HepG2 (cell line): ENCODE measurements around the gene INPP5E. TPM values are rescaled to one million over a fixed set of nuclear protein-coding genes. Genes with fewer than 3 reads are reported as not detected.

ENCODE experiments used
- ATAC-seq: fragments of 200-7000 bp; cut with Tn5 transposase; 3 replicates; pipeline ENCODE4 v1.9.1; 2020; ENCODE audit warnings: mild to moderate bottlenecking, moderate library complexity
- BruUV-seq: library from RNA; stranded (reverse); fragments of 400-500 nt; replicated peaks from 2 replicates; lab custom pipeline; 2021; lab: Mats Ljungman, UMichigan
- CTCF ChIA-PET: fragments of 300-600 bp; formaldehyde crosslinking; extraction: SDS; loops from one replicate; lab custom pipeline; 2021; ENCODE audit warnings: low total read pairs, inconsistent platforms, low intra/inter-chr PET ratio; lab: Yijun Ruan, JAX
- POLR2A ChIA-PET: fragments of 350-600 bp; sonication (Branson Sonifier 250); formaldehyde crosslinking; loops from one replicate; lab custom pipeline; 2020; ENCODE audit warnings: antibody characterized with exemption, inconsistent platforms; lab: Yijun Ruan, JAX
- DNase-seq: peaks from one replicate; pipeline ENCODE4 v3.0.0-alpha.2; 2015; ENCODE audit warnings: low spot score
- FAIRE-seq: peaks from 3 replicates; lab custom pipeline; 2011; peaks lifted over from hg19 to GRCh38; lab: Jason Lieb, UNC
- H2AFZ ChIP-seq: one replicate; pipeline ENCODE4 v1.6.1; 2011; ENCODE audit warnings: low read length, inconsistent platforms
- H3K27ac ChIP-seq: fragments of 300-600 bp; 3 replicates; pipeline ENCODE4 v1.8.0; 2011; ENCODE audit warnings: mixed run types, mild to moderate bottlenecking, mixed read lengths, low read length, inconsistent platforms; ENCODE audit not compliant: insufficient read depth; ENCODE audit errors: extremely low read length
- H3K27me3 ChIP-seq, 2 experiments: fragments of 200-600 bp in 1 of 2; 2 replicates in 1 of 2; 3 replicates in 1 of 2; pipeline versions ENCODE4 v1.6.0 to v1.8.0; 2011; ENCODE audit warnings: low read length in 2 of 2, mild to moderate bottlenecking in 2 of 2, moderate library complexity in 2 of 2, inconsistent platforms in 1 of 2; ENCODE audit not compliant: insufficient read depth in 2 of 2, control insufficient read depth in 1 of 2
- H3K36me3 ChIP-seq, 2 experiments: fragments of 200-600 bp in 1 of 2; replicated peaks in 1 of 2; 2 replicates in 1 of 2; 3 replicates in 1 of 2; pipeline versions ENCODE4 v1.5.1 to v1.8.0; 2011; ENCODE audit warnings: low read length in 2 of 2, inconsistent platforms in 1 of 2; ENCODE audit not compliant: insufficient read depth in 2 of 2, control insufficient read depth in 1 of 2
- H3K4me1 ChIP-seq: 2 replicates; pipeline ENCODE4 v1.5.1; 2012; ENCODE audit warnings: low read length, inconsistent platforms; ENCODE audit not compliant: insufficient read depth
- H3K4me2 ChIP-seq: 2 replicates; pipeline ENCODE4 v1.6.0; 2011; ENCODE audit warnings: low read depth, low read length, inconsistent platforms
- H3K4me3 ChIP-seq, 3 experiments: fragments of 200-600 bp in 1 of 3; sonication (generic), shearing (Covaris generic) in 1 of 3; replicated peaks in 1 of 3; 2 replicates each; pipeline ENCODE4 v1.5.1; 2011 to 2016; ENCODE audit warnings: low read length in 3 of 3, inconsistent platforms in 2 of 3, low read depth in 2 of 3, mild to moderate bottlenecking in 2 of 3, control low read depth in 1 of 3, mixed read lengths in 1 of 3; ENCODE audit not compliant: insufficient read depth in 1 of 3
- H3K79me2 ChIP-seq: one replicate; pipeline ENCODE4 v1.6.1; 2011; ENCODE audit warnings: low read length, inconsistent platforms; ENCODE audit not compliant: insufficient read depth
- H3K9ac ChIP-seq: 2 replicates; pipeline ENCODE4 v1.6.0; 2011; ENCODE audit warnings: mild to moderate bottlenecking, low read depth, low read length, inconsistent platforms; ENCODE audit not compliant: insufficient read depth
- H3K9me3 ChIP-seq: 2 replicates; pipeline ENCODE4 v1.5.1; 2012; ENCODE audit warnings: mild to moderate bottlenecking, low read length
- H4K20me1 ChIP-seq: 2 replicates; pipeline ENCODE4 v1.6.0; 2011; ENCODE audit warnings: inconsistent platforms, mild to moderate bottlenecking, low read length, moderate library complexity; ENCODE audit not compliant: insufficient read depth
- ELF1 ChIP-seq: sonication (generic); formaldehyde crosslinking; IDR thresholded peaks from 2 replicates; pipeline ENCODE4 v1.4.0; 2020; ENCODE audit warnings: missing genetic modification reagents
- FOXK1 ChIP-seq: sonication (generic); formaldehyde crosslinking; IDR thresholded peaks from 2 replicates; pipeline ENCODE4 v1.4.0; 2020; ENCODE audit warnings: low read depth, missing genetic modification reagents, borderline replicate concordance
- MAFF ChIP-seq: IDR thresholded peaks from 2 replicates; pipeline ENCODE4 v1.6.1; 2011; ENCODE audit warnings: low read depth, low read length, improper control_type of control experiment
- PRPF4 ChIP-seq: fragments of 200-400 bp; formaldehyde crosslinking; IDR thresholded peaks from 2 replicates; pipeline ENCODE4 v1.6.1; 2016; ENCODE audit warnings: low read length, low read depth; ENCODE audit not compliant: poor library complexity, severe bottlenecking
- SMAD1 ChIP-seq: sonication (generic); formaldehyde crosslinking; IDR thresholded peaks from 2 replicates; pipeline ENCODE4 v1.4.0; 2020; ENCODE audit warnings: missing genetic modification reagents, low read depth, mild to moderate bottlenecking, borderline replicate concordance
- ZNF770 ChIP-seq: sonication (generic); formaldehyde crosslinking; IDR thresholded peaks from 2 replicates; pipeline ENCODE4 v1.5.0; 2020; ENCODE audit warnings: mild to moderate bottlenecking, missing genetic modification reagents
- ZNF788 ChIP-seq: sonication (generic); formaldehyde crosslinking; IDR thresholded peaks from 2 replicates; pipeline ENCODE4 v1.5.0; 2020; ENCODE audit warnings: mild to moderate bottlenecking, missing genetic modification reagents, borderline replicate concordance
- WGBS: methylation state at CpG from one replicate; pipeline ENCODE4 v1.1.6; 2017; ENCODE audit warnings: low lambda C conversion rate; 5-methylcytosine and 5-hydroxymethylcytosine counted together
- in situ Hi-C: cut with HindIII; loops from 2 replicates; pipeline ENCODE4 v1.10.0; 2017; ENCODE audit warnings: low pct_unique_long_range_greater_than_20kb; ENCODE audit not compliant: extremely low pct_ligation_motif_present
- intact Hi-C: fragments of 100-400 bp; cut with micrococcal nuclease; formaldehyde crosslinking; loops from one replicate; pipeline ENCODE4 v1.10.0; 2022; ENCODE audit not compliant: unreplicated experiment
- polyA plus RNA-seq, 8 experiments: library from polyadenylated mRNA; depleted of rRNA in 3 of 8; stranded (reverse) in 7 of 8; unstranded in 1 of 8; fragments of >200 nt; fragmentation: Illumina TruSeq in 4 of 8; extraction: Trizol in 4 of 8; gene quantifications; 2 replicates each; pipeline versions ENCODE4 v1.2.1 to v1.2.3, GENCODE V29; 2011 to 2016; ENCODE audit warnings: low read depth in 4 of 8, missing spikeins in 1 of 8, mixed read lengths in 1 of 8; ENCODE audit not compliant: insufficient read depth in 1 of 8
- total RNA-seq, 5 experiments: library from RNA; depleted of rRNA; stranded (reverse); fragments of >200 nt; fragmentation: Illumina TruSeq; extraction: Trizol; gene quantifications; 2 replicates each; pipeline ENCODE4 v1.2.3, GENCODE V29; 2016; ENCODE audit warnings: low read depth in 1 of 5

The INPP5E gene
- total and polyA plus RNA-seq, 2 of the 13 experiments (the other 11 are each of a cell fraction or from before 2014, with no cell fraction given), result 5.5 TPM

GRCh38 chr9:136432591-136432990 lies 7.1 kb downstream of the INPP5E start:
- ATAC-seq (no peak), DNase-seq (no peak), FAIRE-seq (no peak)
- Histone ChIP-seq H3K36me3 (peaks cover 4 to 6% of the 10 kb centered on the region in 2 experiments; a peak in 2 of 5 replicates), H3K4me1 (peaks cover 14% of the 10 kb centered on the region), H2AFZ (no peak overlapping the region), H3K9ac (no peak overlapping the region), H3K9me3 (no peaks in the 10 kb centered on the region), H3K4me2 (no peak overlapping the region), H3K79me2 (peaks cover 11% of the 10 kb centered on the region), H3K27me3 (no peaks in the 10 kb centered on the region), H4K20me1 (peaks cover 5% of the 10 kb centered on the region; the same call in 1 of the 2 replicates), H3K4me3 (no peak overlapping the region), H3K27ac (no peak overlapping the region)
- TF ChIP-seq PRPF4, result no peak
- no peak for TF ChIP-seq ZNF788
- TF ChIP-seq ELF1 (CRISPR knock-in tag), result no peak
- no peak for TF ChIP-seq MAFF
- no peak for TF ChIP-seq SMAD1
- TF ChIP-seq ZNF770 (CRISPR knock-in tag), result no peak
- TF ChIP-seq FOXK1, result no peak
- no TSS peak for BruUV-seq
- in situ Hi-C loops (no loop called here), intact Hi-C loops (no loop called here)
- ChIA-PET POLR2A (no interaction called here), CTCF (no interaction called here)
- 94% methylated on average over 7 of the region's 26 CpGs for WGBS
